Activated naive CD8-positive, alpha-beta T cell treated with anti-CD3 and anti-CD28 coated beads, Interleukin-2, amount 10 ng/mL, durations not matched to agents 7 days and 5 days (primary cell): Measurements from ENCODE around the gene XRN2. TPM values are rescaled to one million over a fixed set of nuclear protein-coding genes. Genes with fewer than 3 reads are reported as not detected.

ENCODE experiments used
- ATAC-seq: fragments of 150-1000 bp; cut with Tn5 transposase; one replicate; pipeline ENCODE4 v1.10.0; 2021; ENCODE audit warnings: low read depth, moderate library complexity
- POLR2A ChIA-PET: fragments of 350-600 bp; sonication (Branson Sonifier 250); formaldehyde crosslinking; loops from one replicate; lab custom pipeline; 2021; ENCODE audit warnings: antibody characterized with exemption; lab: Charles Lee
- DNase-seq: peaks from one replicate; pipeline ENCODE4 v3.0.0; 2021
- H3K27ac Mint-ChIP-seq: one replicate; pipeline ENCODE4 v1.8.0; 2022; ENCODE audit warnings: mild to moderate bottlenecking, mixed read lengths
- H3K27me3 Mint-ChIP-seq: one replicate; pipeline ENCODE4 v1.8.0; 2022; ENCODE audit warnings: mild to moderate bottlenecking, moderate library complexity, mixed read lengths
- H3K36me3 Mint-ChIP-seq: one replicate; pipeline ENCODE4 v1.8.0; 2021; ENCODE audit warnings: mild to moderate bottlenecking, mixed read lengths
- H3K4me1 Mint-ChIP-seq: one replicate; pipeline ENCODE4 v1.8.0; 2021; ENCODE audit warnings: mixed read lengths
- H3K4me3 Mint-ChIP-seq: one replicate; pipeline ENCODE4 v1.8.0; 2022; ENCODE audit warnings: mild to moderate bottlenecking, moderate library complexity, mixed read lengths
- H3K9me3 Mint-ChIP-seq: one replicate; pipeline ENCODE4 v1.8.0; 2021; ENCODE audit warnings: mixed read lengths
- total RNA-seq, 2 experiments: library from RNA; stranded (reverse); gene quantifications; one replicate each; pipeline ENCODE4 v1.2.3, GENCODE V29; 2021

Gene XRN2, protein sequence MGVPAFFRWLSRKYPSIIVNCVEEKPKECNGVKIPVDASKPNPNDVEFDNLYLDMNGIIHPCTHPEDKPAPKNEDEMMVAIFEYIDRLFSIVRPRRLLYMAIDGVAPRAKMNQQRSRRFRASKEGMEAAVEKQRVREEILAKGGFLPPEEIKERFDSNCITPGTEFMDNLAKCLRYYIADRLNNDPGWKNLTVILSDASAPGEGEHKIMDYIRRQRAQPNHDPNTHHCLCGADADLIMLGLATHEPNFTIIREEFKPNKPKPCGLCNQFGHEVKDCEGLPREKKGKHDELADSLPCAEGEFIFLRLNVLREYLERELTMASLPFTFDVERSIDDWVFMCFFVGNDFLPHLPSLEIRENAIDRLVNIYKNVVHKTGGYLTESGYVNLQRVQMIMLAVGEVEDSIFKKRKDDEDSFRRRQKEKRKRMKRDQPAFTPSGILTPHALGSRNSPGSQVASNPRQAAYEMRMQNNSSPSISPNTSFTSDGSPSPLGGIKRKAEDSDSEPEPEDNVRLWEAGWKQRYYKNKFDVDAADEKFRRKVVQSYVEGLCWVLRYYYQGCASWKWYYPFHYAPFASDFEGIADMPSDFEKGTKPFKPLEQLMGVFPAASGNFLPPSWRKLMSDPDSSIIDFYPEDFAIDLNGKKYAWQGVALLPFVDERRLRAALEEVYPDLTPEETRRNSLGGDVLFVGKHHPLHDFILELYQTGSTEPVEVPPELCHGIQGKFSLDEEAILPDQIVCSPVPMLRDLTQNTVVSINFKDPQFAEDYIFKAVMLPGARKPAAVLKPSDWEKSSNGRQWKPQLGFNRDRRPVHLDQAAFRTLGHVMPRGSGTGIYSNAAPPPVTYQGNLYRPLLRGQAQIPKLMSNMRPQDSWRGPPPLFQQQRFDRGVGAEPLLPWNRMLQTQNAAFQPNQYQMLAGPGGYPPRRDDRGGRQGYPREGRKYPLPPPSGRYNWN
- 10 to 100 TPM; 51.5 to 53.7 TPM for total RNA-seq

DNA sequence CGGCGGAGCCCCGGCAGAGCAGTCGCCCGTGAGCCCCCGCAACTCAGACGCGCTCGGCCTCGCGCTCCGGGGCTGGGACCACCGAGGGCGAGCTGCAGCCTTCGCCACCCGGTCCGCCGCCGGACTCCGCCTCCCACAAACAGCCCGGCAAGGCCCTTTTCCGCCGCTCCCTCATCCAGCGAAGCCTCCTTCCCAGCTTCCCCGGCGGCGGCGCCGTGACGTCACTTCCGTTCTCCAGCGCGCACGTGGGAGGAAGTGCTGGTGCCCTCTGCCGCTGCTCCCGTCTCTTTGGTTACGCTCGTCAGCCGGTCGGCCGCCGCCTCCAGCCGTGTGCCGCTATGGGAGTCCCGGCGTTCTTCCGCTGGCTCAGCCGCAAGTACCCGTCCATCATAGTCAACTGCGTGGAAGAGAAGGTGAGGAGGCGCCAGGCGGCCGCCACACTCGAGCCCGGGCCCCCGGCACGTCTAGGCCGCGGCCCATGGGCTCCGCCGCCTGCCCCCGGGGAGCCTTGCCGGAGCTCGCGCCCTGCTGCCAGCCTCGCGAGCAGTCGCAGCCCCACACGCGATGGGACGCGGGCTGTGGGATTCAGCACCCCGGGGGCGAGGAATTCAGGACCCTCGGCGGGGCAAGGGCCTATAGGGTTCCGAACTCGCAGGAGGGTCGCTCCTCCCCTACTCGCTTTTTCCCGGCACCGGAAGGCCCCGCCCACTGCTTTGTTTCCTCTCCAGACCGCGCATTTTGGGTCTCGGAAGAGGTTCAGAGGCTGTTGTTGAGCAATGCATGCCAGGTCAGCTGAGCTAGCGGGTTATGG, at the start of gene XRN2:
Gene XRN2 (plus strand): TSS at position 271 of the 811 bp plus-strand sequence. CDS start 68 bp downstream, at position 339.
- peak; percentile 87 for ATAC-seq
- POLR2A ChIA-PET: interaction anchor here (0.6 to 1.6 kb wide), 10 partner anchors 9 to 591 kb away, joined by 3 to 10 read pairs (median 4); partner anchors contain the start of gene RALGAPA2
- peaks cover 26% of the 10 kb centered on the region for H3K4me1 Mint-ChIP-seq
- H3K36me3 Mint-ChIP-seq: peaks cover 20% of the 10 kb centered on the region
- H3K27ac Mint-ChIP-seq: peak within 1 kb of the TSS; percentile 99
- DNase-seq: peak; percentile 95
- H3K9me3 Mint-ChIP-seq: peaks cover 3% of the 10 kb centered on the region
- peak within 1 kb of the TSS; percentile 98 for H3K4me3 Mint-ChIP-seq
- H3K27me3 Mint-ChIP-seq: no peaks in the 10 kb centered on the region

DNA sequence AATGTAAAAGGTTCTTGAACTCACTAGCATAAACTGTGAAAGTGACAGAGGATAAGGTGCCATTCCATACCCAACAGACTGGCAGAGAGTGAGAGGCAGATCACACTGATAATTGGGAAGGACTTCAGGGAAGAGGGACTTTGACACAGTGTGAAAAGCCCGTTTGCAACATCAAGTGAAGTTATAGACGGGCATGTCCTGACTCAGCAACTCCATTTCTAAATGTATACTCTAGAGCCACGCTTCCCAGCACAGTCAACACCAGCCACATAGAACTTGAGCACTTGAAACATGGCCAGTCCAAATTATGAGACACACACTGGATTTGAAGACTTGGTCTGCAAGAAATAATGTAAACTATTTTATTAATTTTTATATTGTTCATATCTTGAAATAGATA, 45.9 kb upstream of the XRN2 start:
- no peak for ATAC-seq
- Mint-ChIP-seq H3K4me3 (no peak overlapping the region), H3K36me3 (no peaks in the 10 kb centered on the region), H3K27ac (no peak overlapping the region), H3K4me1 (no peaks in the 10 kb centered on the region), H3K9me3 (no peaks in the 10 kb centered on the region), H3K27me3 (peaks cover under 1% of the 10 kb centered on the region)
- DNase-seq: no peak
- POLR2A ChIA-PET: no interaction called here

DNA sequence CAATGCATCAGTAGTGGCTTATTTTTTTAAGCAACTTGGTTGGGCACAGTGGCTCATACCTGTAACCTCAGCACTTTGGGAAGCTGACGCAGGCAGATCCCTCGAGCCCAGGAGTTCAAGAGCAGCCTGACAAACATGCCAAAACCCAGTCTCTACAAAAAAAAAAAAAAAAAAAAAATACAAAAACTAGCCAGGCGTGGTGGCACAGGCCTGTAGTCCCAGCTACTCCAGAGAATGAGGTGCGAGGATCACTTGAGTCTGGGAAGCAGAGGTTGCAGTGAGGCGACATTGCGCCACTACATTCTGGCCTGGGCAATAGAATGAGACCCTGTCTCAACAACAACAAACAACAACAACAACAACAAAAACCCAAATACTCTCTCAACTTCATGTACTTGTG, 44.7 kb upstream of the XRN2 start:
- Mint-ChIP-seq H3K4me1 (no peaks in the 10 kb centered on the region), H3K27ac (no peak overlapping the region), H3K4me3 (no peak overlapping the region), H3K36me3 (no peaks in the 10 kb centered on the region), H3K27me3 (peaks cover 2% of the 10 kb centered on the region), H3K9me3 (no peaks in the 10 kb centered on the region)
- POLR2A ChIA-PET: interaction anchor here (0.6 kb wide), 1 partner anchor 37 kb away, joined by 3 read pairs; no protein-coding TSS in a partner anchor
- no peak for DNase-seq
- no peak for ATAC-seq

DNA sequence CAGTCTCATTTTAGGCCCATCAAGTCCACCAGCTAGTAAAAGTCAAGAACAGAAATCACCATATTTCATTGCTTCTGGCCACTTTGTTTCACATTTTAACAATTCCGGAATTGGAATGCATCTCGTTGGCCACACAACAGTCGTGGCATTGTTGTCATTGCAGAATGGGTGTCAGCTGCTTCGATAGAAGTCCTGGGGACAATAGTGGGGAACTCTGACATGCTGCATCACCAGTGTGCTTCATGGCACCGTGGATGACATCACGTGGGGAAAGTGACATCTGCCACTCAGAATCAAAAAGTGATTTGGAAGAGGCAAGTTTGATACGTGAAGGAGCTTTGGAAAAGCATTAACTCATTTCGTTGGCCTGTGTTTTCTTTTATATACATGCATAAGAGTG, 43.8 kb upstream of the XRN2 start:
- Mint-ChIP-seq H3K4me1 (no peaks in the 10 kb centered on the region), H3K36me3 (no peaks in the 10 kb centered on the region), H3K27ac (no peak overlapping the region), H3K27me3 (peaks cover 2% of the 10 kb centered on the region), H3K4me3 (no peak overlapping the region), H3K9me3 (no peaks in the 10 kb centered on the region)
- POLR2A ChIA-PET: no interaction called here
- DNase-seq: no peak
- no peak for ATAC-seq

DNA sequence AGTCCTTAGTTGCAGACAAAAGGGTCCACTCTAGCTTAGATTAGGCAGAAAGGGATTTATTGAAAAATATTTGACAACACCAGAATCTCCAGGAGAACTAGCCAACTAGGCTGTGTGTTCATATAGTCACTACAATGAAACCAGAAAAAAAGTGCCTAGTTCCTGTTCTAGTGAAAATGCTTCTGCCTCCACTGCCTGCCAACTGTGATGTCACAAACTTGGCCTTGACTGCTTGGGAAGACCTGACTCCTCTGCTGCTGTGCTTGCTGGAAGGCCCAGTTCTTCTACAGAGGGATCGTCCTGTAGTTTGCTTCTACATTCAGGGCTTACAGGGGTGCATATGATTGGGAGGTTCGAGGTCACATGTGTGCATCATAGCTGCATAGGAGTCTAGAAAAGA, 40.3 kb upstream of the XRN2 start:
- ATAC-seq: no peak
- POLR2A ChIA-PET: no interaction called here
- H3K27me3 Mint-ChIP-seq: peaks cover 2% of the 10 kb centered on the region
- H3K4me3 Mint-ChIP-seq: no peak overlapping the region
- H3K9me3 Mint-ChIP-seq: no peaks in the 10 kb centered on the region
- no peaks in the 10 kb centered on the region for H3K36me3 Mint-ChIP-seq
- DNase-seq: no peak
- H3K27ac Mint-ChIP-seq: no peak overlapping the region
- no peaks in the 10 kb centered on the region for H3K4me1 Mint-ChIP-seq

DNA sequence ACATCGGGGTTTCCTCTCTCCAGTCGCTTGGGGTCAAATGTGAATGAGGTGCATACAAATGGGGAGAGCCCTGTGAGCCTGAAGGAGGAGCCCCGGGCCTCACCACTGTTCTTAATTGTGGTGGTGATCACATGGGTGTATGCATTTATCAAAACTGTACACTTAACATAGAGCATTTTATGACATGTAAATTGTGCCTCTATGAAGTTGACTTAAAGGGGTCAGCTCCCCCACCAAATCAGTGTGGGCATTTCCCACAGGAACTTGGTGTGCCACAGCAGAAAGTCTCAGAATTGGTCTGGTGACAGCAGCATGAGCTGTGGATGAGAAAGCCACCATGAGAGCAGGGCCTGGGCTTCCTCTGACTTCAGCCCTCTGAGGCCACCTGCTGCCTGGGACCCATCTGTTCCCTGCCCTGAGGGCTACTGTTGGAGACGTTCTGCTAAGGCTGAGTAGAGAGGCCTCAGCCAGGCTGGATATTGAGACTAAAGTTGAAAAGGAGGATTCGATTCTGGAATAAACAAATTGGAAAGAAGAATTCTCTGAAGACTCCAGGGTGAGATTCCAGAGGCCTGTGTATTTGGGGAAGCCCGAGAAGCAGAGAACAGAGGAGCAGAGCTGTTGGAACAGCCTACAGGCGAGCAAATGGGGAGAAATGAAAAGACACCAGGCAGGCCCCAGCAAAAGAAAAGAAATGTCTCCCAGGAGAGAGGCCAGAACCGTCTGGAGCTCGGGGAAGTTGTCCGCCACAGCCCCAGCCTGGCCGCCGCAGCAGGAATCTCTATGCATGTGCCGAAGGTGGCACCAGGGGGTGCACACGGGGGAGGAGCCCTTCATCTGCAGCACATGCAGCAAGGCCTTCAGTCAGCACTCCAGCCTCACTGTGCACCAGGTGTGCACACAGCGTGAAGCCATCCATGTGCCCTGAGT, 37.6 kb upstream of the XRN2 start:
- Mint-ChIP-seq H3K27me3 (peaks cover 4% of the 10 kb centered on the region), H3K4me1 (no peaks in the 10 kb centered on the region), H3K9me3 (no peaks in the 10 kb centered on the region), H3K27ac (no peak overlapping the region), H3K36me3 (no peaks in the 10 kb centered on the region), H3K4me3 (no peak overlapping the region)
- DNase-seq: no peak
- ATAC-seq: no peak
- POLR2A ChIA-PET: no interaction called here

DNA sequence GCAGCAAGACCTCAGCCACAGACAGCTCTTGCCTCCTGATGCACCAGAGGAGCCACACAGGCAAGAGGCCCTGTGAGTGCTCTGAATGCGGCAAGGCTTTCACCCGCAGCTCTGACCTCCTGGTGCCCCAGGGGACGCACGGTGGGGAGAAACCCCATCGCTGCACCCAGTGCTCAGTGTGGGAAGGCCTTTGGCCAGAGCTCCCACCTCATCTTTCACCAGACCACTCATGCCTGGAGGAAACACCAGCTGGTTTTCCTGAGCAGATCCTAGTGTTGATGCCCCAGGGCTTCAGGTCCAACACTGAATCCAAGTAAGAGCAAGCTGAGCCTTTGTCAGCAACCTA, 37.0 kb upstream of the XRN2 start:
- H3K9me3 Mint-ChIP-seq: no peaks in the 10 kb centered on the region
- POLR2A ChIA-PET: interaction anchor here (0.6 kb wide), 1 partner anchor 86 kb away, joined by 3 read pairs; no protein-coding TSS in a partner anchor

DNA sequence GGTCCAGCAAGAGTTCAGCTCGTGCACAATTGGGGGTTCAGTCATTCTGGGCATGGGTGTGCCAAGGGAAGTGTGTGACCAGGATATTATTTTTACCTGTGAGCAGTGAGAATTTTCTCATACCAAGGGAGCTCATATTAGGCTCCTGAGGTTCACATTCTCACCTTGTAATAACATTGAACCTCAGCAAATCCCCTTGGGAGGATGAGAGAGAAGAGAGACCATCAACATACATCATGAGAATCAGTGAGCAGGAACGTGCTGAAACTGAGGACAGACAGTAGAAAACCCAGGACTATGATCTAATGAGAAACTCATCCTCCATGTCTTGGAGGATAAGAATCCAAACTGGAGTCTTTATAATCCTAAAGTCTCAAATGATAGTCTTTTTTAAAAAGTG, 33.4 kb upstream of the XRN2 start:
- ATAC-seq (no peak), DNase-seq (no peak)
- Mint-ChIP-seq H3K4me1 (no peaks in the 10 kb centered on the region), H3K36me3 (no peaks in the 10 kb centered on the region), H3K4me3 (no peak overlapping the region), H3K27me3 (peaks cover 4% of the 10 kb centered on the region), H3K9me3 (no peaks in the 10 kb centered on the region), H3K27ac (no peak overlapping the region)
- POLR2A ChIA-PET: no interaction called here

More for the DNA sequence above, 37.0 kb upstream of the XRN2 start:
- Mint-ChIP-seq H3K4me1 (no peaks in the 10 kb centered on the region), H3K27me3 (peaks cover 4% of the 10 kb centered on the region), H3K4me3 (no peak overlapping the region), H3K27ac (no peak overlapping the region), H3K36me3 (no peaks in the 10 kb centered on the region)
- ATAC-seq (no peak), DNase-seq (no peak)

DNA sequence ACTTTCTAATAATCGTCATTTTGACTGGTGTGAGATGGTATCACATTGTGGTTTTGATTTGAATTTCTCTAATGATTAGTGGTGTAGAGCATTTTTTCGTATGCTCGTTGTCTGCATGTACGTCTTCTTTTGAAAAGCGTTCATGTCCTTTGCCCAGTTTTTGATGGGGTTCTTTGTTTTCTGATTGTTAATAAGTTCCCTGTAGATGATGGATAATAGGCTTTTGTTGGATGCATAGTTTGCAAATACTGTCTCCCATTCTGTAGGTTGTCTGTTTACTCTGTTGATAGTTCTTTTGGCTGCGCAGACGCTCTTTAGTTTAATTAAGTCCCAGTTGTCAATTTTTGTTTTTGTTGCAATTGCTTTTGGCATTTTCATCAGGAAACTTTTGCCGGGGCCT, 32.3 kb upstream of the XRN2 start:
- DNase-seq (no peak), ATAC-seq (no peak)
- Mint-ChIP-seq H3K27me3 (peaks cover 4% of the 10 kb centered on the region), H3K4me1 (no peaks in the 10 kb centered on the region), H3K9me3 (no peaks in the 10 kb centered on the region), H3K36me3 (no peaks in the 10 kb centered on the region), H3K4me3 (no peak overlapping the region), H3K27ac (no peak overlapping the region)
- POLR2A ChIA-PET: no interaction called here

DNA sequence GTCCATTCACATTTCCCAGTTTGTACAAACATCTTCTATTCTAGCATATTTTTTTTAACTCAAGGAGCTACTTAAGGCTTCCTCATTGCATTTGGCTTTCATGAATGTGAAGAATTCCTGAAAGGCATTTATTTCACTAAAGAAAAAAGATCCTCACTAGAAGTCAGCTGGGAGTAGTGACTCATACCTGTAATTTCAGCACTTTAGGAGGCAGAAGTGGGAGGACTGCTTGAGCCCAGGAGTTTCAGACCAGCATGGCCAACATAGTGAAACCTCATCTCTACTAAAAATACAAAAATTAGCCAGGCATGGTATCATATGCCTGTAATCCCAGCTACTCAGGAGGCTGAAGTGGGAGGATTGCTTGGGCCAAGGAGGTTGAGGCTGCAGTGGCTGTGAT, 30.9 kb upstream of the XRN2 start:
- H3K9me3 Mint-ChIP-seq: no peaks in the 10 kb centered on the region
- no peaks in the 10 kb centered on the region for H3K36me3 Mint-ChIP-seq
- DNase-seq: no peak
- no peak overlapping the region for H3K27ac Mint-ChIP-seq
- no peak overlapping the region for H3K4me3 Mint-ChIP-seq
- no peak for ATAC-seq
- peaks cover 4% of the 10 kb centered on the region for H3K27me3 Mint-ChIP-seq
- H3K4me1 Mint-ChIP-seq: no peaks in the 10 kb centered on the region
- POLR2A ChIA-PET: no interaction called here

DNA sequence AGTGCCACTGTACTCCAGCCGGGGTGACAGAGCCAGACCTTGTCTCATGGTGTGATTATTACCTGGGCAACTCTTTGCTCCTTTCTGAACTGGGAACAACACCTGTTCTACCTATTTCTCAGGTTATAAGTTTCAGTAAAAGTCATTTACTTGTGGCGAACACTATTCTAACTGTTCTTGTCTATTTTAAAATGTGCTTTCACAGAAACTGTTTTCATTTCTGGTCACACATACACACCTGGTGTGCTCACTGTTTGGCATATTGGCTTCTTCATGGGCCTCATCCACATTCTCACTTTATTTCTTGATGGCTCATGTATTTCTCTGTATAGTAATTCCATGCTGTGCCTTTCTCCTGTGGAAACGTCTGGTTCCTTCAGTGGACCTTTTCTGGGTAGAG, 30.5 kb upstream of the XRN2 start:
- no peak for ATAC-seq
- H3K9me3 Mint-ChIP-seq: no peaks in the 10 kb centered on the region
- no peaks in the 10 kb centered on the region for H3K36me3 Mint-ChIP-seq
- peaks cover 4% of the 10 kb centered on the region for H3K27me3 Mint-ChIP-seq
- H3K4me3 Mint-ChIP-seq: no peak overlapping the region
- DNase-seq: no peak
- H3K27ac Mint-ChIP-seq: no peak overlapping the region
- no peaks in the 10 kb centered on the region for H3K4me1 Mint-ChIP-seq
- POLR2A ChIA-PET: no interaction called here

DNA sequence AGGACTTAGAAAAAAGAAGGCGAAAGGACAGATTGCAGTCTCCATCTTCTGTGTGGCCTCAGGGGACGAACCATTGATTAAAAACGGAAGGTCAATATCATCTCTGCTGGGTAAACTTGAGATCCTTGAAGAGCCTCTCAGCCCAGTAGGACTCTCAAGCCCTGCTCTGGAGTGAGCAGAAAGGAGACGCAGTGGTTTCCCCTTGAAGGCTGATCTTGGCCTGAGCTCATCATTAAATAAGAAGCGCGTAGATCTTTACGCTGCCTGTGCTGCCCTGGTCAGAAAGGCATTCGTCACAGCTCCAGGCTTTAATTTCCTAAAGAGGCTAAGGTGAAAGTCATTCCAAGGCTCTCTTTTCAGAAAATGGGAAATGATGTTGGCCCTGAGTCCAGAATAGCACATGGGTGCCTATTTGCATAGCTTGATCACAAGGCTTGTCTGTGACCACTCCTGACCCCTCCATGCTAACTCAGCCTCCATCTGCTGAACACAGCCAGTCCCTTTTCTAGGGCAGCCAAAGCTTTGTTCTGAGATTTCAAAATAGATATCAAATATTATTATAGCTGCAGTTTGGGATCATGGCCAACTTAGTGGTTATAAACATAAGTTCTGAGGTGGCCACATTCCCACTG, 29.3 kb upstream of the XRN2 start:
- POLR2A ChIA-PET: no interaction called here
- no peak overlapping the region for H3K27ac Mint-ChIP-seq
- H3K27me3 Mint-ChIP-seq: peaks cover 7% of the 10 kb centered on the region
- DNase-seq (no peak), ATAC-seq (no peak)
- H3K4me1 Mint-ChIP-seq: no peaks in the 10 kb centered on the region
- H3K9me3 Mint-ChIP-seq: no peaks in the 10 kb centered on the region
- H3K4me3 Mint-ChIP-seq: no peak overlapping the region
- H3K36me3 Mint-ChIP-seq: no peaks in the 10 kb centered on the region
